Choroid plexus epithelial cell (primary cell): ENCODE results near the gene QRFP.

Experiments
- DNase-seq: peaks from one replicate; pipeline ENCODE4 v3.0.0-alpha.2; 2010; ENCODE audit warnings: low read depth
- H3K4me3 ChIP-seq: 2 replicates; pipeline ENCODE4 v1.5.1; 2011; ENCODE audit warnings: low read depth, mild to moderate bottlenecking, control low read depth, low read length, moderate library complexity
- TF ChIP-seq, protein P1 (sequence below): conservative IDR thresholded peaks from 2 replicates; pipeline ENCODE4 v1.5.1; 2011; ENCODE audit warnings: low read depth, mild to moderate bottlenecking, control low read depth, inconsistent platforms, low read length, moderate library complexity

QRFP gene

DNA sequence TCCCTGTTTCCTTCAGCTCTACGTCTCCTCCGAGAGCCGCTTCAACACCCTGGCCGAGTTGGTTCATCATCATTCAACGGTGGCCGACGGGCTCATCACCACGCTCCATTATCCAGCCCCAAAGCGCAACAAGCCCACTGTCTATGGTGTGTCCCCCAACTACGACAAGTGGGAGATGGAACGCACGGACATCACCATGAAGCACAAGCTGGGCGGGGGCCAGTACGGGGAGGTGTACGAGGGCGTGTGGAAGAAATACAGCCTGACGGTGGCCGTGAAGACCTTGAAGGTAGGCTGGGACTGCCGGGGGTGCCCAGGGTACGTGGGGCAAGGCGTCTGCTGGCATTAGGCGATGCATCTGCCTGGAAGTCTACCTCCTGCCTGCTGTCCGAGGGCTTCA lies 33.9 kb downstream of the QRFP start:
- H3K4me3 ChIP-seq = no peak overlapping the region
- TF ChIP-seq, protein P1, sequence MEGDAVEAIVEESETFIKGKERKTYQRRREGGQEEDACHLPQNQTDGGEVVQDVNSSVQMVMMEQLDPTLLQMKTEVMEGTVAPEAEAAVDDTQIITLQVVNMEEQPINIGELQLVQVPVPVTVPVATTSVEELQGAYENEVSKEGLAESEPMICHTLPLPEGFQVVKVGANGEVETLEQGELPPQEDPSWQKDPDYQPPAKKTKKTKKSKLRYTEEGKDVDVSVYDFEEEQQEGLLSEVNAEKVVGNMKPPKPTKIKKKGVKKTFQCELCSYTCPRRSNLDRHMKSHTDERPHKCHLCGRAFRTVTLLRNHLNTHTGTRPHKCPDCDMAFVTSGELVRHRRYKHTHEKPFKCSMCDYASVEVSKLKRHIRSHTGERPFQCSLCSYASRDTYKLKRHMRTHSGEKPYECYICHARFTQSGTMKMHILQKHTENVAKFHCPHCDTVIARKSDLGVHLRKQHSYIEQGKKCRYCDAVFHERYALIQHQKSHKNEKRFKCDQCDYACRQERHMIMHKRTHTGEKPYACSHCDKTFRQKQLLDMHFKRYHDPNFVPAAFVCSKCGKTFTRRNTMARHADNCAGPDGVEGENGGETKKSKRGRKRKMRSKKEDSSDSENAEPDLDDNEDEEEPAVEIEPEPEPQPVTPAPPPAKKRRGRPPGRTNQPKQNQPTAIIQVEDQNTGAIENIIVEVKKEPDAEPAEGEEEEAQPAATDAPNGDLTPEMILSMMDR = no peak
- no peak for DNase-seq

DNA sequence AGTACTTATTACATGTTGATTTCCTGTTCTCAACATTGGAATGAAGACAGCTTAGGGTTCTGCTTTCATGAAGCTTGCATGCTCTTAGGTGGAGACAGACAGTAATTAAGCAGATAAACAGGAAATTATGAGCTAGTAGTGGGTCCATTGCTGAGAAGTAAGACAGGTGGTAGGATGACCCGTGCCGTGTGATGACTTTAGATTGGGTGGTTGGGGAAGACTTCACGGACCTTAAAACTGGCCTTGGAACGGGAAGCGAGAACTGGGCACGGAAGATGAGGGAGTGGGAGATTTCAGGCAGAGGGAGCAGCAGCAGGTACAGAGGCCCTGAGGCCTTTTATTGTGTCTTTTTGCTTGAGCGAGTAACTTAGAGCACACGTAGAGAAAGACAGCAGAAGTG lies 34.4 kb downstream of the QRFP start:
- no peak overlapping the region for H3K4me3 ChIP-seq
- TF ChIP-seq, protein P1 = no peak
- DNase-seq = no peak

DNA sequence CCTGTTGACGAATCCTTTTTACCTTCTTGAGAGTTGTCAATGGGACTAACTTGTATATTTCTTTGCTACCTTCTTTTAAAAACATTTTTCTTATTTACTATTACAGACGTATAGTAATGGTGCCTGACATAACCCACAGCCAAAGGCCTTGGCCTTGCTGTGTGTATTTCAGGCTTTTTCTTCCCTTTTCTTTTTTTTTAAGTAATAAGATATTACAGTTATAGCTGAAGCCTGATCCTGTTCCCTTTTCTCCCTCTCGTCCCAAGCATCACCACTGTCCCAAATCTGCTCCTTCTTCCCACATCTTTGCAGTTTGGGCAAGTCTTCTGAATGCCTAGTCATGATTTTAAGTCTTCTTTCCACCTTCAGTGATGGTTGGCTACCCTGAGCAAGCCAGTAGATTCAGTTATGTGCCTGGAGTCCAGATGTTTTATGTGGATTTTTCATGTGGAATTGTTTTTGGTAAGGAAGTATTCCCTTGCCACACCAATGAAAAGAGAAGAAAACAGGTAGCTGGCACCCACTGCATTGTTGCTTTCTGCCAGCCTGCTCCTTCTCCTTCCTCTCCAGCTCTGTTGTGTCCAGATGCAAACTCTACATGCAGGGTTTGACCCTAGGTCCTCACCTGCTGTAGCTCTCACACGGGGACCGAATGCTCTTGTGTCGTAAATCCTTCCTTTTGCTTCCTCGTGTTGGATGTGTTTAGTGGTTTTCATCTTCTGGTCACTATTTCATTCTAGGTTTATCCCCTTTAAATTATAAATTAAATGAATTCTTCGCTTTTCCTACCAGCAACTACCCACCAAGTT lies 35.0 kb downstream of the QRFP start:
- TF ChIP-seq, protein P1 = no peak
- no peak for DNase-seq
- no peak overlapping the region for H3K4me3 ChIP-seq

DNA sequence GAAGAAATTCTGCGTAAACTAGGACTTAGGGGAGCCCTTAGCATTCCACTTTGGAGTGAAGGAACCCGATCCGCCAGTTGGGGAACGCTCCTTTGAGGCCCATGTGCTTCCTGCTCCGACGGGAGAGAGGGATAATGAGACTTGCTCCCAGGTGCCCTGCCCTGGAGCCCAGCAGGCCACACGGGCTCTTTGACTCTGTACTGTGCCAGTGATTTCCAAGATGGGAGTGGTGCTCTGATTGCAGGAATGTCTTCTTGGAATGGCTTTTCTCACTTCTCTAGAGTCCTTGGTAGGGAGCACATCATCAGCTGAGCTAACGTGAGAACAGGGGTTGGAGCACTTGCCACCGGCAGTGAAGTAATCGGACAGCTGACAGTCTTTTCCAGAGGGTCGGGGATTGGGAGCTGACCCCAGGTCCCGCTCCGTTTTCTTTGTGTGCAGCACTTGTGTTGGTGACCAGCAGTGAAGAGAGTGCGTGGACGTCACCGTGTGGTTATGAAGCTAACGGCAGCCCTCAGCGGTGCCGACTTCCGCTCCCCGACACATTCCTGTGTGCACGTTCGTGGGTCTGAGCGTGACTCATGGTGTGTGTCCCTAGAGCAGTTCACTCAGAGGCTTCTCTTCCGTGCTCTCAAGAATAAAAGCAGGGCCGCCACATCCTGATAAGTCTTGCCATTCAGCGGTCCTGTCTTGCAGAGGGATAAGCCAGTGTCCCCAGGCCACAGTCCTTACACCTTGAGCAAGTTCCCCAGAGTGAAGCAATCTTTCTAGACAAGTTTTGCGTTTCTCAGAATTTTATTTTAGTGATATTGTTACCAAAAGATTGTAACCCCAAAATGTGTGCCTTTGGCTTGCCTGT lies 35.9 kb downstream of the QRFP start:
- no peak overlapping the region for H3K4me3 ChIP-seq
- peak; percentile 97 for DNase-seq
- TF ChIP-seq, protein P1 = peak; percentile 50

DNA sequence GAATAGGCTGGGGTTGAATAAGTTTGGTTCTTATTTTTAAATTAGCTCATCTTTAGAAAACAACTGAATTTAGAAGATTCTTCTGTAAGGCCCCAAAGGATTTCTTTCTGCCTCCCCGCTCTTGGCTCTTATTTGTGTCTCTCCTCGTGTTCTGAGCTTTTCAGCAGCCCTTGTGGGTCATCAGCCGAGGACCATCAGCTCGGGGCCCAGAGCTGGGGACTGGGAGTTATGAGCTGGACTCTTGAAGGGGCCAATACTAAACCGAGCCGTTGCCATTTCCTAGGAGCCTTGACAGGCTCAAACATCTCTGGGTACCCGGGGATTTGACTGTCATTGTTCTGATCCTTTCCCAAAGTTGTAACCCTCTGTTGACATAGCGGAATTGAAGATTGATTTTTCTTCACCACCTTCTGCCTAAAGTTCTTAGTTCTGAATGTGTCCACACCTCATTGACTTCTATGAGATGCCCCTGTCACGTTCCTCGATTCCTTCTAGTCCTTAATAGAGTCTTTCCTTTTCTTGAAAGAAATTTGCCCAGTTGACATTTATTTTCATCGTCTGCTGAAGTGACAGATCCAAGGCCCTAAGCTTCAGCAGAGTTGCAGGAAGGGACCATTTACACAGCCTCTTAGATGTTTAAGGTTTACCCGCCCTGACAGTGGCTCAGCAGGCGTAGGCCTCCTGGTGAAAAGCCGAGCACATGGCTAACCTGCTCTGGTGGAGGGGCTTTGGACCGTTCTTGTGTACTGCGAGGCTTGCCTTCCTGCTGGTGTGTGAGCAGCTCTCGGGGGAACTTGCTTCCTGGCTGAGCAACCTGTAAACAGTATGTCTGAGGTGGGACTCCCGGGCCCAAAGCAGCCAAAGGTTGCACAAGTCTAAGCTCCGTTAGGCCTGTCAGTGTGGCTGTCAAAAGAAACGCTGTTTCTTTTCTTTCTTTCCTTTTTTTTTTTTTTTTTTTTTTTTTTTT lies 37.6 kb downstream of the QRFP start:
- TF ChIP-seq, protein P1 = no peak
- no peak overlapping the region for H3K4me3 ChIP-seq
- DNase-seq = peak; percentile 61
